Measurements from ENCODE around the gene PMP22.

GRCh38 chr17:15238676-15239422 lies 26.3 kb downstream of the PMP22 start:
- no peak for TF ChIP-seq POLR2AphosphoS5 (IDR thresholded peaks at IDR 0.05)
- TF ChIP-seq CTCF (IDR thresholded peaks at IDR 0.05; ENCODE audit: poor library complexity, severe bottlenecking) = no peak
- no peak for TF ChIP-seq TAF1 (IDR thresholded peaks at IDR 0.05; ENCODE audit: low read depth)
- no peak for TF ChIP-seq EP300 (conservative IDR thresholded peaks at IDR 0.05; ENCODE audit: poor library complexity, severe bottlenecking)
- no peak for TF ChIP-seq REST (IDR thresholded peaks at IDR 0.05; ENCODE audit: borderline replicate concordance)
